Stimulated activated CD8-positive, alpha-beta memory T cell treated with anti-CD3 and anti-CD28 coated beads, Interleukin-15, amount 100 ng/mL, for 48 hours (primary cell): ENCODE results near the gene DGKH.

Experiments
- DNase-seq, 2 donors: peaks; one replicate each; pipeline ENCODE4 v3.0.0-alpha.2; 2020; ENCODE audit warnings: low read depth in 2 of 2

Gene DGKH

DNA sequence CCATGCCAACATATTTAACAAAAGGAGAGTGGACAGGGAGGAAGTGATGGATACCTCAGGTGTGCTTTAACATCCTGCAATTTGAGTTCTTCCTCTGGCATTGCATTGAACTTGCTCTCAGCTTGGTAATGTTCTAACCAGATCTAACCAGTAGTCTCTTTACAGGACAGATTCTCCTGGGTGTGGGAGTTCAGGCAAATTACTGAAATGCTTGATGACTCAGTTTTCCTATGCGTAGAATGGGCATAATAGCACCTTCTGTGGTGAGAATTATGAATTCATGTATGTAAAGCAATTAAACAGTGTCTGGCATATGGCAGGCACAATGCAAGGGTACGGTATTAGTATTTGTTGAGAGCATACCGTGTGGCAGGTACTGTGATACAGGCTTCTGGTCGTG, 227.1 kb downstream of the DGKH start:
- DNase-seq = no peak

DNA sequence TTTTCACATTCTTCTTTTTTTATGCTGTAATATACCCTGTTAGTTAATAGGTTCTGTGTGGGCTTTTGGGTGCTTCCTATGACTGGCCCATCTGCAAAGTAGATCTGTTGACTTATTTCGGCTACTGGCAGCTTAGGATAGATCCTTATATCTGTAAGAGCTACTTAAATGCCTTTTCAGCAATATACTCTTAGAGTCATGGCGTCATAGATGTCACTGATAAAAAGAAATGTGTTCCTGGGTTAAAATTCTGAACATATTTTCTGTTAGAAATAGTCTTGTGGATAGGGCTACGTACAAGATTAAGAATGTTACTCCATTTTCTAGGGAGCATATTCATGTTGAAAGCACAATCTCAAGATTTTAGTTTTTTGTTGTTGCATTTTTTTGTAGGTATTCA, 228.2 kb downstream of the DGKH start:
- no peak for DNase-seq

DNA sequence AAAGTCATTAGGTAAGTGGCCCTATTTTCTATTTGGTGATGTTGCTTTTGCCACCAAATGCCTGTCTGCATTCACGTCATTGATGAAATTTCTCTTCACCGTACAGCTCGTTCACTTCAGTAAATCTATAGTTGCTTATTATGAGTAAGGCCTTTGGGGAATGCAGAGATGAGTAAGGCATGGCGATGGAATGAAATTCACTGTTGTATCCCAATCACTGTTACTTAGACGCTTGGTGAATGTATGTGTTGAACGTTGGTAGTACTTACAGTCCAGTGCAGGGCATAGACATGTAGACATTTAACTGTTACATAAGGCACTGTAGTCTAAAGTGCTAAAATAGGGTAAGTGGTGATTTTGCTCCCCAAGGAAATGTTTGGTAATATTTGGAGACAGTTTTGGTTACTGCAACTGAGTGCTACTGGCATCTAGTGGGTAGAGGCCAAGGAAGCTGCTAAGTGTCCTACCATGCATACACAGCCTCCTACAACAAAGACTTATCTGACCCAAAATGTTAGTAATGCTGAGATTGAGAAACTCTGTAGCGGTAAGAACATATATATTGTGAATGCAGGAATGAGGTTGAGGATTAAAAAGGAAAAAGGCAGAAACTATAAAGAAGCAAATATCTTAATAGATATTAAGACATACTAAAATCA, 229.3 kb downstream of the DGKH start:
- DNase-seq = no peak

DNA sequence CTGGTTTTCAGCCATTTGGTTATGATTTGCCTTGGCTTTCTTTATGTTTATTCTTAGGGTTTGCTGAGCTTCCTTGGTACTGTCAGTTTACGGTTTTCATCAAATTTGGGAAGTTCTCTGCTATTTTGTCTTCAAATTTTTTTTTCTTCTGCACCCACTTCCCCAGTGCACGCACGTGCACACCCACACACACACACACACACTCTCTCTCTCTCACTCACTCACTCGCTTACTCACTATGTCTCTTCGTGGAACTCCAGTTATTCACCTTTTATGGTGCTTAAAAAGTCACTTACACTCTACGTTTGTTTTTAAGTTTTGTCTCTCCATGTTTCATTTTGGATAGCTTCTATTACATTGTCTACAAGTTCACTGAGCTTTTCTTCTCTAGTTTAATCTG, 230.6 kb downstream of the DGKH start:
- DNase-seq = no peak

DNA sequence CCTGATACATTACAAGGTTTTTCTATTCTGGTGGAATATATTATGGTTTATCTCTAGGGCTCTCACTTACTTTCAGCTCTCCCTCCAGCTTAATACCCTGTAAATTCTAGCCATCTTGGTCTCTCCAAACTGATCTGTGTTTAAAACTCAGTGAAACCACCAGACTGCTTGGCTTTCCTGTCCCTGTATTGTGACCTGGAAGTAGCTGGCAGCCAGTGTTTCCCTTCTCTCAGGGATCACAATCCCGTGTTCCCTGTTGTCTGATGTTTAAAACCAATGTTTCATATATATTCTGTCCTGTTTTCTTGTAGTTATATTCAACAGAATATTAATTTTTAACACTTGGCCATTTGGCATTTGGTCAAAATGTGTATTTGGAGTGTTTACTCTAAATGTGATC, 231.5 kb downstream of the DGKH start:
- no peak for DNase-seq

- no peak for DNase-seq
Observed at GRCh38 chr13:42280537-42280936, 232.1 kb downstream of the DGKH start.

DNA sequence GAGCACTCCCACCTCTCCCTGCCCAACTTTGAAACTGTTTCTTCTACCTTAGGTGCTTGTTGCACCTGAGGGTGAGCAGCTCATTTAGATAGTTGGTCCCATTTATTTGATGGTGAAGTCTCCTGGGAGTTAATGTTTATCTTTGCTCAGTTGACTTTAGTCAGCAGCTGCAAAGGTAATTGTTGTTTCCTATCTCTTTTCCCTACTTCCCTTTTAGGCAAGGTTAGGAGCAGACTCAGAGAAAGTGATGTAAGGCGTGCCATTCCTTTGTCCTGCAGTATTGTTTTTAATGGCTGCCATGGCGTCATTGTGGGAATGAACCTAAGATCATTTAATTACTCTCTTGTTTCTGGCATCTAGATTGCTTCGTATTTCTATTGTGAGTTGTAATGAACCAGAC, 235.1 kb downstream of the DGKH start:
- DNase-seq = no peak

GRCh38 chr13:42284068-42284467, 235.6 kb downstream of the DGKH start:
- DNase-seq = no peak
